ENCODE measurements around the gene RAB11FIP3.
"Not testable (repeated sequence)": the region's sequence is repeated elsewhere in the genome, so short reads cannot be mapped to it uniquely, and the experiment has no call there.

The RAB11FIP3 gene

GRCh38 chr16:425082-425718 lies at the start of gene RAB11FIP3:
Gene RAB11FIP3 (plus strand): TSS chr16:425649. CDS start chr16:426007, 358 bp downstream.
- peak; percentile 37 for DNase-seq

GRCh38 chr16:375927-376816 lies 49.3 kb upstream of the RAB11FIP3 start:
- no peak for DNase-seq

GRCh38 chr16:376817-377418 lies 48.5 kb upstream of the RAB11FIP3 start:
- no peak for DNase-seq

DNA sequence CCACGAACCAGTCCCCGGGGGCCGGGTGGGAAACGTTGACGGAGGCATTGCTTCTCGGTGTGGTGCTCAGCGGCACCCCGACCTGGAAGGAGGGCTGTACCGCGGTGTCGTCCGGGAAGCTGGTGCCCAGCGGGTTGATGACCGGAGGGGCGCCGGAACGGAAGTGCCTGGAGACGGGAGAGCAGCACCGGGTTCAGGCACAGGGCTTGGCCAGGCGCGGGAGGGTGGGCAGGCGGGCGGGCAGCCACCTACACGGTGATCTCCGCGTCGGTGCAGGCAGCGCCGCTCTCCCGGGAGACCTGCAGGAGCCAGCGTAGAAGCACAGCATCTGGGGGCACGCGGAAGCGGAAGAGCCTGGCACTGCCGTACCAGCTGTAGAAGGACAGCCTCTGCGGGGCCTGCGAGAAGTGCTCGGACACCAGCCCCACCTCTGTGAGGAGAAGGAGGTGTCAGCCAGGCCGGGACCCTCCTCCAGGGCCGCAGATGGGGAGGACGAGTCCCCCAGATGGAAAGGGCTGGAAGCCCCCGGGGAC lies 48.0 kb upstream of the RAB11FIP3 start:
- no peak for DNase-seq

- DNase-seq, result not testable (repeated sequence)
Observed at GRCh38 chr16:378113-378820, 47.2 kb upstream of the RAB11FIP3 start.

DNA sequence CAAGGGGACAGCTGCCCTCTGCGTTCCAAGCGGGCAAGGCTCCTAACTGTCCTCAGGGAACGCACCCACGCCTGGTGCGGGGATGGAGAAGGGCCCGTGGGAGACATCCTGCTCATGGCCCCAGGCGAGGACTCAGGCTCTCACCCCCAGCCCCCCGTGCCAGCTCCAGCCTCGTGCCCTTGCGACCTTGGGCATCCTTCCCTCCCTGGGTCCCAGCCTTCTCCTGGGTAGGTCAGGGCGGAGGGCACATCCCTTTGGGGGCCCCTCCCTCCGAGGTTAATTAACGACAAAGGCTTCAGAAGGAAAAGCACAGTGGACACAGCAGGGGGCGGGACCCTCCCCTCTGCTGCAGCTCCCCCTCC lies 46.6 kb upstream of the RAB11FIP3 start:
- DNase-seq, result no peak

- peak; percentile 76 for DNase-seq
Observed at GRCh38 chr16:379183-379960, 46.1 kb upstream of the RAB11FIP3 start.

DNA sequence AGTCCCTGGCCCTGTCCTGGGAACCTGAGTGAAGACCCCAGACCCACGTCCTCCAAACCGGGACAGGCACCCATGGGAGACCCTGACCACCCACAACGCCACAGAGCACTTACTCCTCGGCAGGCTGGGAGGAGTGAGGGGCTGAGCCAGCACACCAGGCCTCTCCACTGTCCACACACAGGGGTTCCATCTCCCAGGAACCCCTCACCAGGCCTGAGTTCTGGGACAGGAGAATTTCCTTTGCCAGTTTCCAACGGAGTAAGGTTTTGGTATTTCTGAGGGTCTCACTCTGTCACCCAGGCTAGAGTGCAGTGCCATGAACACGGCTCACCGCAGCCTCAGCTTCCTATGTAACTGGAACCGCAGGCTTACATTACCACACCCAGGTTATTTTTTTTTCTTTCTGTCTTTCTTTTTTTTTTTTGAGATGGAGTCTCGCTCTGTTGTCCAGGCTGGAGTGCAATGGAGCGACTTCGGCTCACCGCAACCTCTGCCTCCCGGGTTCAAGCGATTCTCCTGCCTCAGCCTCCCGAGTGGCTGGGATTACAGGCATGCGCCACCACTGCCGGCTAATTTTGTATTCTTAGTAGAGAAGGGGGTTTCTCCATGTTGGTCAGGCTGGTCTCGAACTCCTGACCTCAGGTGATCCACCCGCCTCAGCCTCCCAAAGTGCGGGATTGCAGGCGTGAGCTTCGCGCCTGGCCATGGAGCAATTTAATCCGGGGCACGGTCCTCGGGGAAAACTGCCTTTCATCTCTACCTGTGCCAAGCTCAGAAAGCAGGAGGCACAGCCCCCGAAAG lies 45.3 kb upstream of the RAB11FIP3 start:
- no peak for DNase-seq

DNA sequence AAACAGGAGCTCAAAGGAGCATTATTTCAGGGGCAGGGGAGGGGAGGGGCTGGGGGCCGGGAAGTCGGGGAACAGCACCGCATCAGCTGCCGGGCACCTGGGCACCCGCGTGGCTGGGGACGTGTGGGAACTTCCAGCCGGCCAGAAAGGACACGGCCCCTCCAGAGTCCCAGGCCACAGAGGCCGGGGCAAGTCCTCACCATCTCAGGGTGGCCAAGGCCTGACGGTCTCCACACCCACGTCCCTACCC lies 44.8 kb upstream of the RAB11FIP3 start:
- no peak for DNase-seq

GRCh38 chr16:381012-381788 lies 44.2 kb upstream of the RAB11FIP3 start:
- no peak for DNase-seq

GRCh38 chr16:381789-382717 lies 43.4 kb upstream of the RAB11FIP3 start, which contains the start of gene PGAP6:
Gene PGAP6 (minus strand): TSS chr16:381978. CDS start chr16:381821, 157 bp downstream.
- DNase-seq, result no peak

- DNase-seq, result no peak
Observed at GRCh38 chr16:383326-384051, 42.0 kb upstream of the RAB11FIP3 start.

- no peak for DNase-seq
Observed at GRCh38 chr16:386641-387156, 38.8 kb upstream of the RAB11FIP3 start.

- not testable (repeated sequence) for DNase-seq
Observed at GRCh38 chr16:387761-388666, 37.4 kb upstream of the RAB11FIP3 start.

GRCh38 chr16:389352-389751 lies 36.1 kb upstream of the RAB11FIP3 start:
- DNase-seq, result no peak

DNA sequence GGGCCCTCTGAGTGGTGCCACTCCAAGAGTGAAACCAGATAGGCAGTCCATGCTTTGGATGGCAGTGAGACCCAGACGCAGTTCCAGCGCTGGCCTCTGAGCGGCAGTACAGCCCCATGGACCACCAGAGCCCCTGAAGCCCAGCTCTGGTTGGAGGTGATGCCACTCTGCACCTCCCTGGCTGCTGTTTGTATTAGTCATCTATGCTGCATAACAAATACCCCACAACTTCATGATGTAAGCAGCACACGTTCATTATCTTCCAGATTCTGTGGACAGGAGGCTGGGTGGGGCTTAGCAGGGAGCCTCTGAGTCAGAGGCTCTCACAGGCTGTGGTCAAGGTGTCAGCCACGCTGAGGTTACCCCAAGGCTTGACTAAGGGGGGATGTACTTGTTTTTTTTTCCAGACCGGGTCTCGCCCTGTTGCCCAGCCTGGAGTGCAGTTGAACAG lies 33.5 kb upstream of the RAB11FIP3 start:
- DNase-seq, result peak; percentile 23

DNA sequence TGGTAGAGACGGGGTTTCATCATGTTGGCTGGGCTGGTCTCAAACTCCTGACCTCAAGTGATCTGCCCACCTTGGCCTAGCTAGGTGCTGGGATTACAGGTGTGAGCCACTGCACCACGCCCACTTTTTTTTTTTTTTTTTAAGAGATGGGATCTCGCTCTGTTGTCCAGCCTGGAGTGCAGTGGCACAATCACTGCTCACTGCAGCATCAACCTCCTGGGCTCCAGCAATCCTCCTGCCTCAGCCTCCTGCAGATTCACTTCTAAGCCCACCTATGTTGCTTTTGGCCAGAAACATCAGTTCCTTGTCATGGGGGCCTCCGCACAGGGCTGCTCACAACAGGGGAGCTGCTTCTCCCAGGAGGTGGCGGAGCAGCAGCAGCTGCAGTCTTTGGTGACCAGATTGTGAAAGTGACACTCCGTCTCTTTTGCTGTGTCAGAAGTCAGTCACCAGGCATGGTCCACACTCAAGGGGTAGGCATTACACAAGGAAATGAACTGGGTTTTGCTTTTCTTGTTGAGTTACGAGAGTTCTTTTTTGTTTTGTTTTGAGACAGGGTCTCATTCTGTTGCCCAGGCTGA lies 32.9 kb upstream of the RAB11FIP3 start:
- no peak for DNase-seq

Data from NCI-H2081 treated with DMSO at 0.1 percent for 48 hours (cell line).